HS-27A (cell line): ENCODE measurements around the gene UFD1.
"Not testable (repeated sequence)": the region's sequence is repeated elsewhere in the genome, so short reads cannot be mapped to it uniquely, and the experiment has no call there.

Source experiments
- DNase-seq: peaks from one replicate; pipeline ENCODE4 v3.0.0-alpha.2; 2012; ENCODE audit warnings: low read depth, missing footprints

Gene UFD1

DNA sequence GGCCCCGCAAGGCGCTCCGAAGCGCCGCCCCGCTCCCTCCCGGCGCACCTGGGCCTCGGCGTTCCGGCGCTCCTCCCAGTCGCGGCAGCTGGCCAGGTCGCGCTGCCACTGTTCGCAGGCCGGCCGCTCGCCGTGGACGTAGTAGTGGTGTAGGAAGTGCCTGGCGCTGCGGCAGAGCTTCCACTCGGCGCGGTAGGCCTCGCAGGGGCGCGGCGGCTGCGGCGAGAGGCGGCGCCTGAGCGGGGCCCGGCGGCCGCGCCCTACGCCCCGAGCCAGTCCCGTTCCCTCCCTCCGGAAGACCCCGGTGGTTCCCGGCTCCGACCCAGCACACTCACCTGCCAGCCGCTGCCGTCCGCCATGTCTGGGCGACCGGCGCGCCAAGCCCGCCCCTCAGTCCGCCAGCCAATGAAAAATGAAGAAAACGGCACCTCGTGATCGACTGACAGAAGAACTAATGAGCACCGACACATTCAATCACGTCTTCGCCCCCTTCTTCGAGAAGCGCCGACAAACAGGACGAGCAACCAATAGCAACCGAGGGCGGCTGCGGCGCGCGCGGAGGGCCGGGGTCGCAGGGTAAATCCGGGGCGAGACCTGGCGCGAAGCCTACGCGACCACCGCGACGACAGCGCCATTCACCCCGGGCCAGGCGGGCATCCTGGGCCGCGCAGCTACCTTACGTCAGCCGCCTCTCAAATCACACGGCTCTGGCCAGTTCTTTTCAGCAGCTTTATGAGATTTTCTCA lies 31.5 kb downstream of the UFD1 start, which contains the start of gene C22orf39:
Gene C22orf39 (minus strand): TSS at position 382 of the 746 bp plus-strand sequence. CDS start 23 bp downstream, at position 359.
- DNase-seq: peak; percentile 70

DNA sequence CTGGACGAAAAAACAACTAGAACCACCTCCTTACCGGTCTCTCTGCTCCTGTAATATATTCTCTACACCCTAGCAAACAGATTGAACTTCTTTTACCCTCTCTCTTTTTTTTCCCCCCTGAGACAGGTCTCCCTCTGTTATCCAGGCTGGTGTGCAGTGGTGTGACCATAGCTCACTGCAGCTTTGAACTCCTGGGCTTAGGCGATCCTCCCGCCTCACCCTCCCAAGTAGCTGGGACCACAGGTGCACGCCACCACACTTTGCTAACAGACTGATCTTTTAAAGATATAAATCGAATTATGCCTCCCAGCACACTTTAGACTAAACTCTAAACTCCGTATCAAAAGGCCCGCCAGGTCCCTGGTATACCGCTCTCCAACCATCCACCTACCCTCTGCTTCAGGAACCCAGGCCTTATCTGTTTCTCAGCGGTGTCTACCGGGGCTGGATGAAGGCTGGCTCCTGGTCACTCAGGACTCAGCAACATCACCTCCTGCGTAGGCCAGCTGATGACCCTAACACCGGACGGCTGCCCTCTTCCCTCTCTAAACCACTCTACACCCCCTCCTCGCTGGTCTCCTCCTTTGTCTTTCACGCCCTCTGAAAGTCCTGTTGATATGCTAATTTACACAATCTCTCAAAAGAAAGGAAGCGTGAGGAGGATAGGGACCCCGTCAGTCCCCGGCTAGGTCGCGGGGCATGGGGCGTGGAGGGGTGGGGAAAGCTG lies 32.2 kb downstream of the UFD1 start:
- DNase-seq: no peak

DNA sequence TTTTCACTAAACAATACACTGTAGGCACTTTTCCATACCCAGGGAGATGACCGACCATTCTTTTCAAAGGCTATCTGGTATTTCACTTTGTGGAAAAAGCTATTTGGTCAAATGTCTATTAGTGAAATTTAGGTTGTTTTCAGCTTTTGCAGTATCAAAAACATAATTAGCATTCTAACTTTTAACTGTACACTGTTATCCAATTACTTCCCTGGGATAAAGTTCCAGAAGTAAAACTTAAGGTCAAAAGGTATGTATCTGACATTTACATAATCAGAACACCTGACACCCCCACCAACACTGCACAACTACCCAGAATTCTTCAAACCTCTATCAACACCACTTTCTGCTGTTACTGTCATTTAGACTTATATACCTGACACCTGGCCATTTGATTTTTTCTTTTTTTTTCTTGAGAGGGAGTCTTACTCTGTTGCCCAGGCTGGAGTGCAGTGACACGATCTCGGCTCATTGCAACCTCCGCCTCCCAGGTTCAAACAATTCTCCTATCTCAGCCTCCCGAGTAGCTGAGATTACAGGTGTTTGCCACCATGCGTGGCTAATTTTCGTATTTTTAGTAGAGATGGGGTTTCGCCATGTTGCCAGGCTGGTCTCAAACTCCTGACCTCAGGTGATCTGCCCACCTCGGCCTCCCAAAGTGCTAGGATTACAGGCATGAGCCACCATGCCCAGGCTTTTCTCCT lies 33.6 kb downstream of the UFD1 start:
- not testable (repeated sequence) for DNase-seq

DNA sequence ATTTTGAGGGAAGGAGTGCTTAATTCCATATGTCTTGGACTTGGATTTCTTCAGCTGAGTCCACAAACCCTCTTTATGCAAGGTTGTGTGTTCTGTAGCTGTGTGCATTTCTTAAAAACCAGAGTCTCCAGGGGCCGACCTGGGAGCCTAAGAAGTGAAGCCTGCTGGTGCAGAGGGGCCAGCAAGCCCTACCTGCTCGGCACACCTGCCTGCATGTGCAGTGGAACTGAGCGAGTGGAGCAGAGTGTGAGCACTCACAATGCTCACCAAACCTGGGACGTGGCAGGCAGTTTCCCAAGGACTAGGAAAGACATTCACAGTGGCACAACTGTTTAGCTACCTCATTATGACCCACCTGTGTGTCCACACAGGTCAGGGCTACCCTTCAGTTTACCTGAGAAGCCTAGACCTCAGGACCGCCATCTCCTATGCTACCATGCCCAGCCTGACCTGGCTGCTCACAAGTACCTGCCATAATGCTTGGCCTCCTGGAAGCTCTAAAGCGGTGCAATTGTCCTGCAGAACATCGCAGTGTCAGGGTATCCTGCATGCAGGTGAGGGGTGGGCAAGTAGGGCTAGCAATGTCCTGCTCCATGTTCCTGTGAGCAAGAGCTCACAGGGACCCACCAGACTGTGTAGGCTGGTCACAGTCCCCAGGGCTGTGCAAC lies 35.3 kb downstream of the UFD1 start:
- no peak for DNase-seq

DNA sequence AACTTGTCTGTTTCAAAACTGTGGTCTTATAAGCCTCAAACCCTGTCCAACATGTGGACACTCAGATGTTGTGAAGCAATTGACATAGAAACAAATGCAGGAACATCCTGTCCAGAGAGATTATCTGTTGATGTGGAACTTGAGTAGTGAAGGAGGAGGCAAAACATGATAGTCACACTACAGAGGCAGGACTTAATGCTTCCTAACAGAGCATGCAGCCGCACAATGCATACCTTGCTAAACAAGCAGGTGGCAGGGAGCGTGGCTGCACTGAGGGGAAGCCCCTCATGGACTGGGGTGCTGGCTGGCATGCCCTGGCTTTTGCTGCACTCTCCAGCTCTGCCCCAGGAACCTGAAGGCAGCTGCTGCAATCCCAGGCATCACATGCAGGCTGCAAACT lies 36.8 kb downstream of the UFD1 start:
- no peak for DNase-seq

DNA sequence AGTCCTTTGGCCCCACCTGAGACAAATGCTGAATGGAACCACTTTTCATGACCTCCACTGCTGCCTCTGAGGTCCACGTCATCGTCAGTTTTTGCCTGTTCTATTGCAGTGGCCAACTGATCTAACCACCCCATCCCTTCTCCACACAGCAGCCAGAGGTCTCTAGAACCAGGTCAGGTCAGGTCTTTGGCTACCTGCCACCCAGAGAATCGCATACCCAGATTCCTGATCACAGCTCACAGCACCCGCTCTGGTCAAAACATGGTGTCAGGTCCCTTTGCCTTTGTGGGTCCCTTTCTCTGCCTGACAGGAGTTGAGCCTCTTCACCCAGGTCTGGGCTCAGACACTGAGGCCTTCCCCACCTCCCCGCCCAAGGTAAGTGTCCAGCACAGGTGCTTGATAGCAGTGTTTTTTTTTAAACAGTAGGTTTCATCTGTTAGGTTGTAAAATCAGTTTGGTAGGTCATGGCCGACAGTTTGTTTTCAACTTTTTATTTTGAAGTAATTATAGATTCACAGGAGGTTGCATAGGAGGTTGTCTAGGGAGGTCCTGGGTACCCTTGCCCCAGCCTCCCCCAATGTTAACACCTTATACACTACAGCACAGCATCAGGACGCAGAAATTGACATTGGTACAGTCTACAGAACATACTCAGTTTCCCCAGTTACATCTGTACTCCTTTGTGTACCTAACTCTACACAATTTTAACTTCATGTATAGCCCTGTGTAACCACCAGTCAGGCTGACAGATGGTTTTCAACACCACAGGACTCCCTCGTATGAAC lies 38.4 kb downstream of the UFD1 start:
- no peak for DNase-seq

DNA sequence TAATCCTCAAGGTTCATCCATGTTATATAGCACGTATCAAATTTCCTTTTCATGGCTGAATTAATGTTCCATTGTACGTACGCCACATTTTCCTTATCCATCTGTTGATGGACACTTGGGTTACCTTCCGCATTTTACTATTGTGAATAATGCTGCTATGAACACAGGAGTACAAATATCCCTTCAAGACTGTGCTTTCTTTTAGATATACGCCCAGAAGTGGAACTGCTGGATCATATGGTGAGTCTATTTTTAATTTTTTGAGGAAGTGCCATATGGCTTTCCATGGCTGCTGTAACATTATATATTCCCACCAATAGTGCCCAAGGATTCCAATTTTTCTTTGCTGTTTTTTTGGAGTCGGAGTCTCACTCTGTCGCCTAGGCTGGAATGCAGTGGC lies 40.7 kb downstream of the UFD1 start:
- DNase-seq: no peak

DNA sequence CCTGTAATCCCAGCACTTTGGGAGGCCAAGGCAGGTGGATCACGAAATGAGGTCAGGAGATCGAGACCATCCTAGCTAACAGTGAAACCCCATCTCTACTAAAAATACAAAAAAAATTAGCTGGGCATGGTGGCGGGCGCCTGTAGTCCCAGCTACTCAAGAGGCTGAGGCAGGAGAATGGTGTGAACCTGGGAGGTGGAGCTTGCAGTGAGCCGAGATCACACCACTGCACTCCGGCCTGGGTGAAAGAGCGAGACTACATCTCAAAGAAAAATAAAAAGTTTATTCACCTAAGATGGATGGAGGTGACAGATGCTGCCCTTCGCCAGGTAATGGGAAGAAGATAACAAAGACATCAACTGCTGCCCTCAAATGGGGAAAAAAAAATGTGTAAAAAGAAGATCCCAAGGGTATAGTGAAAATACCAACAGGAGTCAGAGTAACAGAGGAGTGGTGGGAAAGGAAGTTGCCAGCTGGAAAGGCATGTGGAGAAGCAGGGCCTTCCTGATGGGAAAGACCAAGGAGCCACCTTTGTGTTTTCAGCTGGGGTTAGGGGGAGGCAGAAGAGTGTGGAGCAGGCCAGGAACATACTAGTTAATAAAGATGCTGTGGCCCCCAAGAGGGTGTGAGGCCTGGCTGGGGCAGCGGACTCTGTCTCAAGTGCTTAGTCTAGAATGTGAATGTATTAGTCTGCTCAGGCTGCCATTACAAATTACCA lies 42.4 kb downstream of the UFD1 start:
- DNase-seq: not testable (repeated sequence)

DNA sequence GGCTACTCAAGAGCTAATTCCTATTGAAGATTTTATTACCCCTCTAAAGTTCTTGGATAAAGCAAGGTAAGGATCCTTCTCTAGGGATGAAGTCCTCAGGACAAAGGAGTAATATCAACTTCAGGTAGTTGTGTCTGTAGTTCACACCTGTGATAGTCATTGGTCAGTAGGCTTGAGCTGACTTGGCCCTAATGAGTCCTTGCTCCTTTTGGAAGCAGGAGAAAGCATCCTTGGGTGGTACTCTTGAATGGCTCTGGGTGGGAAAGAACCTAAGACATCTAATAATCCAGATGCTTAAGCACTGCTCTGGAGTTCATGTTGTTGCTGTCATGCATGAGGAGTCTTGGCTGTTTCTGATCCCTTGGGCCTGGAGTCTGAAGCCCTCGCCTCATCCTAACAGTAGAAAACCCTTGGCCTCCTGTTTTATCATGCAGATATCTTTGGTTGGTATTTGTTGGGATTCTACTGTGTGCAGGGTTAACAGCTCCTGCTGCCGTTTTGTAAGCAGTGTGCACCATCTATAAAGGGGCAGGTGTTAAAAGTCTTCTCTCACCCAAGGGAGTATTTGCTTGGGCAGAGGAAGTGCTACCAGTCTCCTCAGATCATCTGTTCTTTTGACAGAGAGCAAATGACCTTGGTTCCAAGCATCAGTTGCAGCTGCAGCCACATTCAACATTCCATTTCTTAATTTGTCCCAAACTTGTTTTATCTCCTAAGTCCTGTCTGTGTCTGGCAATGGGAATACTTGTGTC lies 44.0 kb downstream of the UFD1 start:
- no peak for DNase-seq

DNA sequence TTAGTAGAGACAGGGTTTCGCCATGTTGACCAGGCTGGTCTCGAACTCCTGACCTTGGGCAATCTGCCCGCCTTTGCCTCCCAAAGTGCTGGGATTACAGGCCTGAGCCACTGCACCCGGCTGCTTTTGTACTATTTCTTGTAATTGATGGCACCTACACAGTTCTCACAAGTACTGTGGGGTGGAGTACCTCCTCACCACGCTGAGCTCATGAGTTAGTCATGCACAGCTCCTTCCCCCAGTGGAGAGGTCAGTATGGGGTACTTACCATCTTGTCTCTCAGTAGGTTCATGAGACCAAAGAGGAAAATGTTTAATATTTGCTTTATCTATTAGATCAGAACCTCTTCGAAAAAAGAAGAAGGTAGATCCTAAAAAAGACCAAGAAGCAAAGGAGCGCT lies 44.6 kb downstream of the UFD1 start:
- no peak for DNase-seq

DNA sequence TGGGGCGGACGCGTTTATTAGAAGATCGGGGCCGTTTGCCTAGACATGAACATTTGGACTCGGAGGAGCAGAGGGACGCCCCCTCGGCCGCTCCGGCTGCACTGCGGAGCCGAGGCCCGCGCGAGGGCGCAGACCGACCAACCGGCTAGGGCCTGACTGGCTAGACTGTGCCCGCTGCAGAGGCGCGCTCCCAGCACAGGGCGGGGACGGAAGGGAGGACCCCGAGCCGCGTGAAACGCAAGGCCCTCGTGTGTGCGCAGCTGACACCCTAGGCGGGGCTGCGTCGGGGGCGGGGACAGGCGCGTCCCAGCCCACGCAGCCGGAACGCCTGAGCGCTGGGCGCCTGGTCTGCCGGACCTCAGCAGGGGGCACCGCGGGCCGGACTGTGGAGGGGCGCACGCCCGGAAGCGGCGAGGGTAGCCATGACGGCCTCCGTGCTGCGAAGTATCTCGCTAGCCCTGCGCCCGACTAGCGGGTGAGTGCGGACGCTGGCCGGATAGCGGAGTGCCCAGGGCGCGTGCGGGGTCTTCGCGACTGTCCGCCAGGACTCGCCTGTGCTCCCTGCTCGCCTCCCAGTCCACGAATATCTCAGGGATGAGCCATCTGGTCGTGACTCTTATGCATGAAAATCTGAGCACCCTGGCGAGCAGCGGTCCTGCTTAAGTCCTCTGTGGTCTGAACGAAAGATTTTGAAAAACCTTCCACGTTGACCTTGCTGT lies 46.7 kb downstream of the UFD1 start, which contains the start of gene MRPL40:
Gene MRPL40 (plus strand): TSS at position 413 of the 719 bp plus-strand sequence. CDS start 10 bp downstream, at position 423.
- DNase-seq: peak; percentile 69

DNA sequence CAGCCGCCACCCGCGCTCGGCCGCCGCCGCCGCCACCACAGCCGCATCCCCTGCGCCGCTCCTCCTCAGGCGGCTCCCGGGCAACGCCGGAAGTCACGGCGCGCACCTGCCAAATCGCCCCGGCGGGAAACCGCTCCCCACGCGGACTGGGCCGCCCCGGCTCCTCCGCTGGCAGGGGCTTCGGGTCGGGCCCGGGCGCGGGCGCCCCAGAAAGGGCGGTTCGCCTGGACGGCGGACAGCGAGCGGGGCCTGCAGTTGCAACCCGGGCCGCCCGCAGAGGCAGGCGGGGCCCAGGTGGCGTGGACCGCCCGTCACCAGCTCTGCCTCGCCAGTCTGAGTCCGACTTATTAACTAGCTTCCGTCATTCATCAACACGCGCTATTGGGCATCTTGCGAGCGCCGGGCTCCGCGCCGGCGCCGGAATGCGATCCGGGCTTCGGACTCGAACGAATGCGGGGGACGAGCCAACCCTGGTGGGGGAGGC lies 47.3 kb downstream of the UFD1 start, which contains the start of gene HIRA:
Gene HIRA (minus strand): TSS at position 85 of the 484 bp plus-strand sequence. CDS start 257 bp downstream, outside the sequence.
- peak; percentile 47 for DNase-seq

DNA sequence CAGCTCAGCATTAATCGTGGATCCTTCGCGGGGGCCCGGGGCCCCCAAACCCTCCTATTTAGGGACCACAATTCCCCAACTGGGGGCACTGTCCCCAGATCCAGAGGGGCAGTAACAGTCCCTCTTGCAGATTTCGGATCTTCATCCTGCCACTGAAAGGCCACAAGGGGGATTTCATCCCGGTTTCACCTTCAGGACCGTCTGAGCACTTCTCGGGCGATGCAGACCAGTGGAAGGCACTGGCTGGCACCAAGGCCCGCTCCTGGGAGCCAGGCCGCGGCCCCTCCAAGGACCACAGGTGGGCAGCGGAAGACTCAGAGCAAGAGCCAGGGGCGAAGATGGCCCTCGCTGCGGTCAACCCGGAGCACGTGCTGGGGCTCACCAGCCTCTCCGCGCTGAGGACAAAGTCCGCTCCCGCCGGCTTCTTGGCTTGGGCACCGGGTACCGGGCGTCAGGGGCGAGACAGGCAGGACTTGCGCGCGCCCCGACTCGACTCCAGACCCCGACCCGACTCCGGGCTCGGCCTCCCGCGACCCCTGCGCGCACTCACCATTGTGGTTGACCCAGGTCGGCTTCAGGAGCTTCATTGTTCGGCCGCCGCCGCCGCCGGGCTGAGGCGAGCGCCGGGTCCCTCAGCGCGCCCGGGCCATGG lies 48.0 kb downstream of the UFD1 start:
- DNase-seq: no peak

DNA sequence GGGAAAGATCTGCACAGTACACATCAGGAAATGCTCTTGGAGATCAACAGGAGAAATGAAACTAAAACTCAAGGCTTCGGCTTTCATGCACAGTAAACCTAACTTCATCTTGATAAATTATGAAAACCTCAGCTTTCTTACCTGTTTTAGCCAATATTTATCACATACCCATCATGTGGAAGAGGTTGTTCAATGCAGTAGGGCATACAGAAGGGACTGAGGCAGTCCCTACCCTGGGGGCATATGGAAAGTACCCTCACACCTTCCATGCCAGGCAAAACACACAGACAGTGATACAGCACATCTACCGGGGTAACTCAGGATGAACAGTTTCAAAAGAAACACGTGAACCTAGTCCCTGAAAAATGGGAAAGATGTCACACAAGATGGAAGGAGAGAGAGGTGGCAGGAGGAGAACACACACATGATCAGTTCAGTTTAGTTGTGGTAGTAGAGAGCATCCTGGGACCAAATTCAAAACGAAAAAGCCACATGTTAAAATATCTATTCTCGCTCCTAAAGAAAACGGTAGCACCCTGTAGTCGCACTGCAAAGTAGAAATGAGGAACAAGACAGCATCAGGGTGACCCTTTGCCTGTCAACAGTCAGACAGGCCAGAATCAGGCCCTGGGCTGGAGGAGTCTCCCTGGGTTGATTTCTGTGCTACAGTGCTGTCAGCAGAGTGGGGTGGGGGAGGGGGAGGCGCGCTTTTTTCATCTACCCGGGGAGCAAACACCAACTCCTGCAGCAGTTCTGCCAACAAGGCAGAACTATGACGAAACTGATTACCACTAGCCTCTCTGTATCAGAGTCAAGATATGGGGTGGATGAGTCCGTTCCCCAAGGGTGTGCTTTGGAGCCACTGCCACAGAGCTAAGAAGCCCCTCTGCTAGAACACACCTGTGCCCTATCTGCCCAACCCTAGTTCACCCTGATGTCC lies 48.8 kb downstream of the UFD1 start:
- no peak for DNase-seq

DNA sequence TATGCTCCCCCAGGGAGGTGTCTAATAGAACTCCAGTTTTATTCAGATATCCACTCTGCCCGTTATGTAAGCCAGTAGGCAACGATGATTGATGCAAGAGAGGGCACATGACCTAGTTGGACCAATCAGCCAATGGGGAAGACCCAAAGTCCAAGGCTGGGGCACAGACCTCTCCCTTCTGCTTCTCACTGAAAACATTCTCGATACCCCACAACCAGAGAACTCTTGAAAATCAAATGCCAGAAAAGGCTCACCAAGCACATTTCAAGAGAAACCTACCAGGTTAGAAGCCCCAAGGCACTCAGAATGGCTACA lies 54.9 kb downstream of the UFD1 start:
- no peak for DNase-seq

DNA sequence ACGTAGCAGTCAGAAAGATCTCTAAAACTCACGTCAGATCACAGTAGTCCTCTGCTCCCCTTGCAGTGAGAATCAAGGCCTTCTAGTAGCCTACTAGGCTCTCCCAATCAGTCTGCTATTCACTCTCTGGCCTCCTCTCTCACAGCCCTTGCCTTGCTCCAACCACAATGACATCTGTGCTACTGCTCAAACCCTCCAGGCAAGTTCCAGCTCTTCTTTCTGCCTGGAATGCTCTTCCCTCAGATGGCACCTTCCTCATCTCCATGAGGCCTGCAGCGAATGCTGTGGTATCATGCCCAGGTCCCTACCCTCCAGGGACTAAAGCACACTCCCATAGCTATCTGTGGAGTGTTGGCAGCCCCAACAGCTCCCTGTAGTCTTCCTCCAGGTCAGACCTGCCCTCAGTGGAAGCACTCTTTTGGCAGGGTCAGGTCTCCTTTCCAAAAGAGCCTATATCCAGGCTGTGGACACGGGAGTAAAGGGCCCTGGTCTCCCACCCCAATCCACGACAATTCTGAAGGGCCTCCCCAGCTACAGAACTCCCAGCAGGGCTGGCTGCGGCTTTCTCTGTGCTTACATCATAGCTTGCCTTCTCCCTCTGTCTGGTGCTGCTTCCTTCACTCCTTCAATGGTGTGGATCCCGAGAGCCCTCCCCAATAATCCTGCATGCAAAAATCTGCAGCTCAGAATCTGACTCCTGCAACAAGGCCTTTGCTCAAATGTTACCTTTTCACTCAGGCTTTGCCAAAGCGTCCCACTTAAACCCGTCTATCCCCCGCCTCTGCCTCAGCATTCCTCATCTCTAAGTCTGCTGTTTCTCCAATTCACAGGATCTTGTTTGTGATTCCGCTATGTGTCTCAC lies 56.3 kb downstream of the UFD1 start:
- DNase-seq: no peak
